AG20443 (cell line): ENCODE results near the gene ZBTB47.

Experiments used
- DNase-seq: peaks from one replicate; pipeline ENCODE4 v3.0.0; 2012; ENCODE audit warnings: low spot score, mixed read lengths

ZBTB47 gene

GRCh38 chr3:42652611-42653302, 740 bp upstream of the ZBTB47 start:
- DNase-seq = peak; percentile 82

GRCh38 chr3:42653303-42653559, 266 bp upstream of the ZBTB47 start:
- DNase-seq = no peak

- peak; percentile 85 for DNase-seq
Measured at GRCh38 chr3:42654331-42655201, 1.1 kb downstream of the ZBTB47 start.

GRCh38 chr3:42655331-42655888, 1.9 kb downstream of the ZBTB47 start:
- peak; percentile 40 for DNase-seq

GRCh38 chr3:42655980-42656679, 2.6 kb downstream of the ZBTB47 start:
- DNase-seq = peak; percentile 78

GRCh38 chr3:42656680-42657610, 3.4 kb downstream of the ZBTB47 start:
- no peak for DNase-seq

- DNase-seq = no peak
Measured at GRCh38 chr3:42657675-42658074, 4.2 kb downstream of the ZBTB47 start.

GRCh38 chr3:42658091-42658770, 4.7 kb downstream of the ZBTB47 start:
- DNase-seq = no peak

GRCh38 chr3:42658771-42659390, 5.4 kb downstream of the ZBTB47 start:
- DNase-seq = no peak

GRCh38 chr3:42659451-42660130, 6.1 kb downstream of the ZBTB47 start:
- no peak for DNase-seq

- peak; percentile 9 for DNase-seq
Measured at GRCh38 chr3:42660131-42660715, 6.7 kb downstream of the ZBTB47 start.

GRCh38 chr3:42660898-42661297, 7.4 kb downstream of the ZBTB47 start:
- DNase-seq = peak; percentile 11

- DNase-seq = no peak
Measured at GRCh38 chr3:42661593-42662022, 8.1 kb downstream of the ZBTB47 start.

GRCh38 chr3:42662037-42662812, 8.7 kb downstream of the ZBTB47 start:
- DNase-seq = no peak

- peak; percentile 9 for DNase-seq
Measured at GRCh38 chr3:42662813-42663535, 9.5 kb downstream of the ZBTB47 start.

- DNase-seq = peak; percentile 11
Measured at GRCh38 chr3:42663581-42664437, 10.3 kb downstream of the ZBTB47 start.

GRCh38 chr3:42664438-42664803, 10.9 kb downstream of the ZBTB47 start:
- DNase-seq = no peak
